GM12878 (cell line): ENCODE results near the gene ADD1. TPM values are rescaled to one million over a fixed set of nuclear protein-coding genes. Genes with fewer than 3 reads are reported as not detected.

Experiments
- BCL11A ChIP-seq: IDR thresholded peaks from 2 replicates; pipeline ENCODE4 v1.6.1; 2011; ENCODE audit warnings: low read depth, low read length
- BHLHE40 ChIP-seq, 2 experiments: fragments of 450-650 bp in 1 of 2; IDR thresholded peaks; 2 replicates each; pipeline ENCODE4 v1.6.1; 2011 to 2017; ENCODE audit warnings: low read depth in 2 of 2, borderline replicate concordance in 1 of 2, improper control_type of control experiment in 1 of 2, low read length in 1 of 2, mild to moderate bottlenecking in 1 of 2
- DPF2 ChIP-seq: fragments of 450-650 bp; IDR thresholded peaks from 2 replicates; pipeline ENCODE4 v1.6.1; 2017; ENCODE audit warnings: mild to moderate bottlenecking
- FOS ChIP-seq: IDR thresholded peaks from 3 replicates; pipeline ENCODE4 v1.6.1; 2011; ENCODE audit warnings: borderline replicate concordance; ENCODE audit not compliant: insufficient read length; ENCODE audit errors: extremely low read depth
- GATAD2B ChIP-seq: fragments of 450-650 bp; conservative IDR thresholded peaks from 2 replicates; pipeline ENCODE4 v1.6.1; 2017; ENCODE audit warnings: low read depth, mild to moderate bottlenecking, moderate library complexity
- IKZF1 ChIP-seq: fragments of 450-650 bp; conservative IDR thresholded peaks from 2 replicates; pipeline ENCODE4 v1.6.1; 2017; ENCODE audit warnings: antibody characterized with exemption, mild to moderate bottlenecking
- NR2C1 ChIP-seq: fragments of 450-650 bp; IDR thresholded peaks from 2 replicates; pipeline ENCODE4 v1.6.1; 2017; ENCODE audit warnings: antibody characterized with exemption, mild to moderate bottlenecking, moderate library complexity
- PAX5 ChIP-seq: IDR thresholded peaks from 2 replicates; pipeline ENCODE4 v1.6.1; 2011; ENCODE audit warnings: low read depth, low read length, borderline replicate concordance
- POLR2AphosphoS2 ChIP-seq: IDR thresholded peaks from 2 replicates; pipeline ENCODE4 v1.6.1; 2011; ENCODE audit warnings: low read depth, mild to moderate bottlenecking, low read length, improper control_type of control experiment, moderate library complexity
- POLR2AphosphoS5 ChIP-seq: IDR thresholded peaks from 2 replicates; pipeline ENCODE4 v1.6.1; 2011; ENCODE audit warnings: mild to moderate bottlenecking, low read length, inconsistent platforms
- POU2F2 ChIP-seq: IDR thresholded peaks from 3 replicates; pipeline ENCODE4 v1.6.1; 2011; ENCODE audit warnings: low read depth, mild to moderate bottlenecking, low read length, borderline replicate concordance
- SIX5 ChIP-seq: IDR thresholded peaks from 2 replicates; pipeline ENCODE4 v1.6.1; 2011; ENCODE audit warnings: mild to moderate bottlenecking, low read depth, low read length, moderate library complexity; ENCODE audit not compliant: severe bottlenecking
- SMAD5 ChIP-seq: IDR thresholded peaks from 2 replicates; pipeline ENCODE4 v1.6.1; 2016; ENCODE audit warnings: antibody characterized with exemption, low read depth
- SMARCA5 ChIP-seq: fragments of 450-650 bp; IDR thresholded peaks from 2 replicates; pipeline ENCODE4 v1.6.1; 2017; ENCODE audit warnings: mild to moderate bottlenecking
- SP1 ChIP-seq: IDR thresholded peaks from one replicate; pipeline ENCODE4 v1.6.1; 2011; ENCODE audit warnings: low read depth, low read length
- TCF3 ChIP-seq: IDR thresholded peaks from 2 replicates; pipeline ENCODE4 v1.6.1; 2012; ENCODE audit warnings: low read depth, mild to moderate bottlenecking, low read length, borderline replicate concordance; ENCODE audit not compliant: insufficient read depth
- WRNIP1 ChIP-seq: IDR thresholded peaks from 2 replicates; pipeline ENCODE4 v1.6.1; 2011; ENCODE audit warnings: low read depth, low read length, improper control_type of control experiment, borderline replicate concordance
- YY1 ChIP-seq: IDR thresholded peaks from 2 replicates; pipeline ENCODE4 v1.6.1; 2011; ENCODE audit warnings: low read depth, mild to moderate bottlenecking, low read length
- ZZZ3 ChIP-seq: IDR thresholded peaks from 2 replicates; pipeline ENCODE4 v1.6.1; 2011; ENCODE audit warnings: low read depth; ENCODE audit not compliant: control insufficient read depth, insufficient read length
- polyA plus RNA-seq, 11 experiments: library from polyadenylated mRNA; depleted of rRNA in 4 of 11; unstranded in 6 of 11; stranded (reverse) in 5 of 11; fragments of >200 nt; fragmentation: Nextera tagmentation in 4 of 11; fragmentation: Illumina TruSeq in 1 of 11; extraction: Ambion mirVana in 4 of 11; extraction: Trizol in 1 of 11; gene quantifications; 1 replicate in 1 of 11; 2 replicates in 10 of 11; pipeline versions ENCODE4 v1.2.1 to v1.2.3, GENCODE V29; 2011 to 2016; ENCODE audit warnings: inconsistent platforms in 2 of 11, missing spikeins in 2 of 11, low read depth in 1 of 11
- total RNA-seq, 4 experiments: library from RNA; depleted of rRNA in 3 of 4; stranded (reverse); fragments of >200 nt in 3 of 4; fragmentation: Illumina TruSeq in 1 of 4; extraction: Trizol in 1 of 4; gene quantifications; 2 replicates each; pipeline versions ENCODE4 v1.2.1 to v1.2.3, GENCODE V29; 2013 to 2021
- TF ChIP-seq, protein P1 (sequence below): IDR thresholded peaks from 2 replicates; pipeline ENCODE4 v1.6.1; 2011; ENCODE audit warnings: borderline replicate concordance, low read depth, mild to moderate bottlenecking, moderate library complexity, low read length; ENCODE audit not compliant: insufficient read depth, poor library complexity, severe bottlenecking
- TF ChIP-seq, protein P2 (sequence below): fragments of 450-650 bp; conservative IDR thresholded peaks from 2 replicates; pipeline ENCODE4 v1.6.1; 2017; ENCODE audit warnings: mild to moderate bottlenecking, moderate library complexity
- TF ChIP-seq, protein P3 (sequence below): fragments of 450-650 bp; IDR thresholded peaks from 2 replicates; pipeline ENCODE4 v1.6.1; 2018; ENCODE audit warnings: mild to moderate bottlenecking, low read depth, moderate library complexity; ENCODE audit not compliant: partially characterized antibody
- TF ChIP-seq, protein P4 (sequence below): fragments of 450-650 bp; IDR thresholded peaks from 2 replicates; pipeline ENCODE4 v1.6.1; 2014; ENCODE audit warnings: mild to moderate bottlenecking

ADD1 gene
- total and polyA plus RNA-seq, 10 of the 15 experiments (the other 5 are each of a cell fraction or from before 2014, with no cell fraction given): 21.6 to 182 (median 105) TPM

DNA sequence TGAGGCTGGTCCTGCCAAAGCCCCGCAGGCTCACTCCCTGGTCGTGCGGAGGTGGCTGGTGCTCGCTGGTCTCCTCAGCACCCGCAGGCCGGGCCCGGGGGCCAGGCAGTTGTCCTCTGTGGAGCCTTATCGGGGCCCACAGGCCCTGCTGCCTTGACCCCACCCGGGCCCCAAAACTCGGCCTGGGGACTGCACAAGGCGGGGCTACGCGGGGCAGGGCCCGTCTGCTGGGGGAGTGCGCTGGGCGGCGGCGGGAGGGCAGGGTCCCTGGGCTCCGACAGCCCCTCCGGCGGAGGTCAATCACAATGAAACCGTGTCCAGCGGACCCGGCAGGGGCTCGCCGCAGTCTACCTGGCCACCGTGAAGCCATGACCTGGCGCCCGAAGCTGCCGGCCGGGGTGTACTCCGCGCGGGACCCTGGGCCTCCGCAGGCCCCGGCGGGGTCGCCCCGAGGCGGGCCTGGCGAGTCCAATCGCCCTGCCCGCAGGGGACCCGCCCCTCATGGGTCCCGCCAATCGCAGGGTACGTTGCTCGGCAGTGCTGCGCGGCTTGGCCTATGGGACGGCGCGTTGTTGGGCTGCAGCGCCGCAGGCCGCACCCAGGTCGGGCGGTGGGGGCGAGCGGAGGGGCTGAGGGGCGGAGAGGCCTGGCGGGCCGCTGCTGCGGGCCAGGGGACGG, at the start of gene ADD1 (continued):
- TF ChIP-seq, protein P1, sequence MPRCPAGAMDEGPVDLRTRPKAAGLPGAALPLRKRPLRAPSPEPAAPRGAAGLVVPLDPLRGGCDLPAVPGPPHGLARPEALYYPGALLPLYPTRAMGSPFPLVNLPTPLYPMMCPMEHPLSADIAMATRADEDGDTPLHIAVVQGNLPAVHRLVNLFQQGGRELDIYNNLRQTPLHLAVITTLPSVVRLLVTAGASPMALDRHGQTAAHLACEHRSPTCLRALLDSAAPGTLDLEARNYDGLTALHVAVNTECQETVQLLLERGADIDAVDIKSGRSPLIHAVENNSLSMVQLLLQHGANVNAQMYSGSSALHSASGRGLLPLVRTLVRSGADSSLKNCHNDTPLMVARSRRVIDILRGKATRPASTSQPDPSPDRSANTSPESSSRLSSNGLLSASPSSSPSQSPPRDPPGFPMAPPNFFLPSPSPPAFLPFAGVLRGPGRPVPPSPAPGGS: peak; percentile 36
- 0 out of 2 replicates have a peak, but pooled peaks have one; percentile 8 for TF ChIP-seq YY1
- TF ChIP-seq, protein P2, sequence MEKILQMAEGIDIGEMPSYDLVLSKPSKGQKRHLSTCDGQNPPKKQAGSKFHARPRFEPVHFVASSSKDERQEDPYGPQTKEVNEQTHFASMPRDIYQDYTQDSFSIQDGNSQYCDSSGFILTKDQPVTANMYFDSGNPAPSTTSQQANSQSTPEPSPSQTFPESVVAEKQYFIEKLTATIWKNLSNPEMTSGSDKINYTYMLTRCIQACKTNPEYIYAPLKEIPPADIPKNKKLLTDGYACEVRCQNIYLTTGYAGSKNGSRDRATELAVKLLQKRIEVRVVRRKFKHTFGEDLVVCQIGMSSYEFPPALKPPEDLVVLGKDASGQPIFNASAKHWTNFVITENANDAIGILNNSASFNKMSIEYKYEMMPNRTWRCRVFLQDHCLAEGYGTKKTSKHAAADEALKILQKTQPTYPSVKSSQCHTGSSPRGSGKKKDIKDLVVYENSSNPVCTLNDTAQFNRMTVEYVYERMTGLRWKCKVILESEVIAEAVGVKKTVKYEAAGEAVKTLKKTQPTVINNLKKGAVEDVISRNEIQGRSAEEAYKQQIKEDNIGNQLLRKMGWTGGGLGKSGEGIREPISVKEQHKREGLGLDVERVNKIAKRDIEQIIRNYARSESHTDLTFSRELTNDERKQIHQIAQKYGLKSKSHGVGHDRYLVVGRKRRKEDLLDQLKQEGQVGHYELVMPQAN: peak; percentile 80
- peak; percentile 98 for TF ChIP-seq SP1
- TF ChIP-seq WRNIP1: no peak
- peak; percentile 97 for TF ChIP-seq GATAD2B
- no peak for TF ChIP-seq POLR2AphosphoS5
- TF ChIP-seq SMAD5: peak; percentile 61; the same call in 1 of the 2 replicates
- TF ChIP-seq POLR2AphosphoS2: peak; percentile 67; the same call in 1 of the 2 replicates
- no peak for TF ChIP-seq PAX5
- peak; percentile 61 for TF ChIP-seq FOS
- 0 out of 3 replicates have a peak, but pooled peaks have one; percentile 34 for TF ChIP-seq POU2F2
- TF ChIP-seq BCL11A: no peak
- no peak for TF ChIP-seq ZZZ3
- TF ChIP-seq, protein P3, sequence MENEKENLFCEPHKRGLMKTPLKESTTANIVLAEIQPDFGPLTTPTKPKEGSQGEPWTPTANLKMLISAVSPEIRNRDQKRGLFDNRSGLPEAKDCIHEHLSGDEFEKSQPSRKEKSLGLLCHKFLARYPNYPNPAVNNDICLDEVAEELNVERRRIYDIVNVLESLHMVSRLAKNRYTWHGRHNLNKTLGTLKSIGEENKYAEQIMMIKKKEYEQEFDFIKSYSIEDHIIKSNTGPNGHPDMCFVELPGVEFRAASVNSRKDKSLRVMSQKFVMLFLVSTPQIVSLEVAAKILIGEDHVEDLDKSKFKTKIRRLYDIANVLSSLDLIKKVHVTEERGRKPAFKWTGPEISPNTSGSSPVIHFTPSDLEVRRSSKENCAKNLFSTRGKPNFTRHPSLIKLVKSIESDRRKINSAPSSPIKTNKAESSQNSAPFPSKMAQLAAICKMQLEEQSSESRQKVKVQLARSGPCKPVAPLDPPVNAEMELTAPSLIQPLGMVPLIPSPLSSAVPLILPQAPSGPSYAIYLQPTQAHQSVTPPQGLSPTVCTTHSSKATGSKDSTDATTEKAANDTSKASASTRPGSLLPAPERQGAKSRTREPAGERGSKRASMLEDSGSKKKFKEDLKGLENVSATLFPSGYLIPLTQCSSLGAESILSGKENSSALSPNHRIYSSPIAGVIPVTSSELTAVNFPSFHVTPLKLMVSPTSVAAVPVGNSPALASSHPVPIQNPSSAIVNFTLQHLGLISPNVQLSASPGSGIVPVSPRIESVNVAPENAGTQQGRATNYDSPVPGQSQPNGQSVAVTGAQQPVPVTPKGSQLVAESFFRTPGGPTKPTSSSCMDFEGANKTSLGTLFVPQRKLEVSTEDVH: no peak
- TF ChIP-seq TCF3: 0 out of 2 replicates have a peak, but pooled peaks have one; percentile 46
- 0 out of 2 replicates have a peak, but pooled peaks have one; percentile 52 for TF ChIP-seq SMARCA5
- peak in 1 of 2 experiments; percentile 37; a peak in 1 of 4 replicates for TF ChIP-seq BHLHE40 (IDR thresholded peaks at IDR 0.05; ENCODE audit: borderline replicate concordance in 1 of 2, low read depth in 2 of 2, low read length in 1 of 2)
- TF ChIP-seq IKZF1: peak; percentile 40; the same call in 1 of the 2 replicates
- peak; percentile 47 for TF ChIP-seq SIX5
- TF ChIP-seq NR2C1: no peak
- TF ChIP-seq, protein P4, sequence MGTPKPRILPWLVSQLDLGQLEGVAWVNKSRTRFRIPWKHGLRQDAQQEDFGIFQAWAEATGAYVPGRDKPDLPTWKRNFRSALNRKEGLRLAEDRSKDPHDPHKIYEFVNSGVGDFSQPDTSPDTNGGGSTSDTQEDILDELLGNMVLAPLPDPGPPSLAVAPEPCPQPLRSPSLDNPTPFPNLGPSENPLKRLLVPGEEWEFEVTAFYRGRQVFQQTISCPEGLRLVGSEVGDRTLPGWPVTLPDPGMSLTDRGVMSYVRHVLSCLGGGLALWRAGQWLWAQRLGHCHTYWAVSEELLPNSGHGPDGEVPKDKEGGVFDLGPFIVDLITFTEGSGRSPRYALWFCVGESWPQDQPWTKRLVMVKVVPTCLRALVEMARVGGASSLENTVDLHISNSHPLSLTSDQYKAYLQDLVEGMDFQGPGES: peak; percentile 72; the same call in 1 of the 2 replicates
- peak; percentile 39 for TF ChIP-seq DPF2
